GM21619 (cell line): ENCODE measurements around the gene TMC8.
"Not testable (repeated sequence)": the region's sequence is repeated elsewhere in the genome, so short reads cannot be mapped to it uniquely, and the experiment has no call there.

Experiments used
- ATAC-seq: cut with Tn5 transposase; IDR thresholded peaks from one replicate; pipeline ENCODE4 v1.9.1; 2021; ENCODE audit not compliant: unreplicated experiment

The TMC8 gene

DNA sequence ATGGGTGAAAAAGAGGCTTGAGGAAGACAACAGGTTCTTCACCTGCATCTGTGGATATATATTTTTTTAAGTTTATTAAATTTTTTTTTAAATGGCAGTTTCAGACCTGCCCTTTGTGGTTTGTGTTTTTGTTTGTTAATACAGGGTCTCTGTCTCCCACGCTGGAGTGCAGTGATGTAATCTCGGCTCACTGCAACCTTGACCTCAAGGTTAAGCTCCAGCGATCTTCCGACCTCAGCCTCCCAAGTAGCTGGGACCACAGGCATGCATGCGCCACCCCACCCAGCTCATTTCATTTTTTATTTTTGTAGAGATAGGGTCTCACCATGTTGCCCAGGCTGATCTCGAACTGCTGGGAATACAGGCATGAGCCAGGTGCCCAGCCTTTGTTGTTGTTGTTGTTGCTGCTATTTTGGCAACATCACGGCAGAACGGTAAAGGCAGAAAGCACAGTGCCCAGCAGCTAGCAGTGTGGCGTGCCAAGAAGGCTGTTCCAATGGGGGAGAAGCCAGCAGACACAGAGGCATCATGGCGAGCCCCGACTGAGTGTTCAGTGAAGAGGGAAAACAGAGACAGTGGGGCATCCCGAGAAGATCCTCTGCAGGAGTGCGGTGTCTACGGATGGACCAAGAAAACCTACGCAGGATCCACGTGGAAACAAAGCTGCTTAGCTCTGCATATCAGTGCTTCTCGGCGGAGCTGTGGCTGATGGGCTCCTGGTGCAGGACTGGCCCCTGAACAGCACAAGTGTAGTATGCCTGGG lies 21.7 kb upstream of the TMC8 start:
- ATAC-seq, result no peak

DNA sequence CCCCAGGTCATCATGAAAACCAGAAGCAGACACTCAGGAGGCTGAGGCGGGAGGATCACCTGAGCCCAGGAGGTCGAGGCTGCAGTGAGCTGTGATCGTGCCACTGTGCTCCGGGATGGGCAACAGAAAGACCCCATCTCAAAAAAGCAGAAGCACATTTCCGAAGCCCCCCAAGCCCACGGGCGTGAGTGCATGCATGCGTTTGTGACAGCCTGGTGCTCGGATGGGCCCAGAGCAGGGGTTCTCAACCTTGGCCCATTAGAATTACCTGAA lies 21.1 kb upstream of the TMC8 start:
- no peak for ATAC-seq

DNA sequence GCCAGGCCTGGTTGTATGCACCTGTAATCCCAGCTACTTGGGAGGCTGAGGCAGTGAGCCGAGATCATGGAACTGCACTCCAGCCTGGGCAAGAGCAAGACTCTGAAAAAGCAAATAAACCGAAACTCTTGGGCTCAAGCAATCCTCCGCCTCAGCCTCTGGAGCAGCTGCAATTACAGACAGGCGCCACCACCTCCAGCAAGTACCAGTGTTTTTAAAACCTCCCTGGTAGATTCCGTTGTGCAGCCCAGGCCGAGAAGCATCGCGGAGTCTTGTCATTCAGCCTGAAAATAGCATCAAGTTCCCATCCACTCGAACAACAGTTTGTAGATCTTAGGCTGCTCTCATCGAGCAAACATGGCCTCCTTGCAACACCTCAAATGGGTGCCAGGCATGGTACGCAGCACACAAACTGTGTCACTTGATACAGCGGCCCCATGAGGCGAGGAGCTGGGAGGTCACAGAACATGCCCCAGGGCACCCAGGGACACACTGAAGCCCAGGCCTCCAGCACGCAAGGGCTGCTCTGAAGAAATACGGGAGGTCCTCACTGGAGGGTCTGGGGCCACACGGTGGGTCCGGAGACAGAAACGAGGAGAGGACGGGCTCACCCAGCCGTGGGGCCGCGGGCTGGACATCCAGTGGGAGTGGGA lies 20.1 kb upstream of the TMC8 start:
- ATAC-seq, result no peak

DNA sequence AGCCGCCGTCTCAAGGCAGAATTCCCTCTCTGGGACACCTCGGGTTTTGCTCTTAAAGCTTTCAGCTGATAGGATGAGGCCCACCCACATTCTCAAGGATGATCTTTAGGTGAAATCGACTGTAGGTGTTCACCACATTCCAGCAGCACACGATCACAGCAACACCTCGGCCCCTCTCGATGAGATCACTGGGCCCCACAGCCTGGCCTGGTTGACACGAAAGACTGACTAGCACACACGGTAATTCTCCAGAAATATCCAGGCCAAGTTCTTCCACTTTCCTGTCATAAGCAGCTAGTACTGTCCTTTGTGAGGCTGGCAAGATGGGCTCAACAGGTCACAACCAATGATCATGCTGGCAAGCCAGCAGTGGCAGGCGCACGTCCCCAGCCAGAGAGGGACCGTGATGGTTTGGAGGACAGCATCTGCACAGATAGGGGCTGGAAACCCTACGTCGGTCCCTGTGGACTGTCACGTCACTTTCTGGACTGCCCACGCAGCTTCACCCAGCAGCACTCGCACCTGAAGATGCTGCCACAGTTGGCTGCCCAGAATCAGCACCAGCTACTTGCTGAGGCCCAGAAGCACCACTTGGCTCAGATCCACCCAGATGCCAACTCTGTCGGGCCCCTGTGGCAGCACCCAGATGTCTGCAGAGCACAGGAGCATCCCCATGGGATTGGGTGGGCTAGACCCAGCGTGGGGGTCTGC lies 19.4 kb upstream of the TMC8 start:
- ATAC-seq, result no peak

DNA sequence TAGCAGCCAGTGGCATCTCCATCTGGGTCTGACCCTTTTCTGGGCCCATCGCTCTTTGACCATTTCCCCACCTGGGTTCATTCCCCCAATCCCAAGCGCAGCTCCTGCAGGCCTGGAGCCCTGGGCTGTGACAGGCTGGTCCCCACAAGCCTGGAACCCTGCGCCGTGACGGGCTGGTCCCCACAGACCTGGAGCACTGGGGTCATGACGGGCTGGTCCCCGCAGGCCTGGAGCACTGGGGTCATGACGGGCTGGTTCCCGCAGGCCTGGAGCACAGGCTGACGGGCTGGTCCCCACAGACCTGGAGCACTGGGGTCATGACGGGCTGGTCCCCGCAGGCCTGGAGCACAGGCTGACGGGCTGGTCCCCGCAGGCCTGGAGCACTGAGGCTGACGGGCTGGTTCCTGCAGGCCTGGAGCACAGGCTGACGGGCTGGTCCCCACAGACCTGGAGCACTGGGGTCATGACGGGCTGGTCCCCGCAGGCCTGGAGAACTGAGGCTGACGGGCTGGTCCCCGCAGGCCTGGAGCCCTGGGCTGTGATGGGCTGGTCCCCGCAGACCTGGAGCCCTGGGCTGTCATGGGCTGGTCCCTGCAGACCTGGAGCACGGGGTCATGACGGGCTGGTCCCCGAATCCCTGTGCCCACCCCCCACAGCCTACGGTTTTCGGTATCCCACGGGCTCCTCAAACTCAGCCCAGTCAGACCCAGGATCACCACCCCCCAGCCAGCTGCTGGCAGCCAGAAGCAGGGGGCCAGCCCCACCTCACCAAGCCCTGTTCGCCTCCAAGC lies 18.6 kb upstream of the TMC8 start:
- no peak for ATAC-seq

DNA sequence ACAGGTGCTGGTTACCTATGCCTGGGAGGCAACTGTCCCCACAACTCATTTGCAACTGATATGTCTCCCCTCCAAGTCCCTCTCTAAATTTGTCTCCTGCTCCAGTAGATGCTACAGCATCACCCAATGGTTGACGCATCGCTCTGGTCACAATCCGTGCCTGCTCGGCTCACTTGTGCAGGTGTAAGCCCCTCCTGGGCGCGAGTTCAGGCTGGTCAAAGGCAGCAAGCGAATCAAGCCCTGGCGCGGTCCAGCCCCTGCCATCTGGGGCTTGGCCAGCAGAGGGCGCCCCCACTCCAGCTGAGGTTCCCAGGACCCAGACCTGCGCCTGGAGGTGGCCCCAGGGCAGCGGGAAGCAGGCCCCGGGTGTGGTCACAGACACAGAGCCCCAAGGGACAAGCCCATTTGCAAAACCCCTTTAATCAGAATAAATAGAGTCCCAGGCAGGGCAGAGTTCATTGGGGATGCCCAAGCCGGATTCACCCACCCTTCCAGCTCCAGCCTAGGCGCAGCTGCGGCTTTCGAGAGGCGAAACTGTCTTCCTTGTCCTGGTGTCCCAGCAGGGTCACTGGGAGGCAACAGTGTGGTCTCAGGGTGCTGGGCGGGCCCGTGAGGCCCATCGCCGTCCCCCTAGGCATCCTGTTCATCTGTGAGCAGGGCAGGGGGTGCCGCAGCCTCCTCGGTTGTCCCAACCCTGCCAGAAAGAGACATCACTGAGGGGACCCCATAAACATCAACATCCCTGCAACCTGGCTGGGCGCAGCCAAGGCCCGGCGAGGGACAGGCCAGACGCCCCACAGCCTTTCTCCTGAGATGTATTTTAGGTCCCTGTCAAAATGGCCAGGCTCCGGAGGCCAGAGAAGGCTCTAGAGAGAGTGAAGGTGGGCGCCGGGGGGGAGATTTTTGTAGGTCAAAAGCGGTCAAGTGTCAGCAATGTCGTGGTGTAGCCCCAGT lies 17.8 kb upstream of the TMC8 start:
- ATAC-seq, result no peak

DNA sequence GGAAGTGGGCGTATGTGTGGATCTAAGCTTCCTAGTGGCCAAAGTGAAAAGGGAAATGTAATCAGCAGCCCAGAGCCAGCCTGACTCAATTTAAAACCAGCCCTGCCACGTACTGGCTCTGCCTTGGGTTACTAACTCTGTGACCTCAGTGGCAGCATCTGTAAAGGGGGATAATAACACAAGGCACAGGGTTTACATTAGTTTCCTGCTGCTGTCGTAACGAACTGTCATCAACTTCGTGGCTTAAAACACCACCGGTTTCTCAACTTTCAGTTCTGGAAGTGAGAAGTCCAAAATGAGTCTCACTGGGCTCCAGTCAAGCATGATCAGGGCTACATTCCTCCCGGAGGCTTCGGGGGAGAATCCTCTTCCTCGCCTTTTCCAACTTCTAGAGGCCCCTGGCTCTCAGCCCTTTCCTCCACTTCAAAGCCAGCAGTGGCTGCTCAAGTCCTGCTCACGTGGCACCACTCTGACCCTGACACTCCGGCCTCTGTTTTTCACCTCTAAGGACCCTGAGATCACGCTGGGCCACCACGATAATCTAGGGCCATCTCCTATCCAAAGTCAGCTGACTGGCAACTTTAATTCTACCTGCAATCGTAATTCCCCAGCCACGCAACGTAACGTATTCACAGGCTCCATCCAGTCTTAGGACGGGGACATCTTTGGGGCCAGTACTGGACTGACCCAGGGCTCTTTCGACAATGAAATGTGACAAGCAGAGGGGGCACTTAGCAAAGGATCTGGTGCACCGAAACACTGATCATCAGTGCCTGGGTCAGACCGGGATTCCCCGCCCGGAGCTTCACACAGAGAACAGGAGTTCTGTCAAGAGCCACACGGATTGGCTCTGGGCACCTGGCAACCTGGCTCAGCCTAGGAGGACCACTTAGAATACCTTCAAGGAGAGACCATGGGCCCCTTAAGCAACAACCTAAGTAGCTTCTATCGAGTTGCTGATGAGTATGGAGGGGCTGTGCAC lies 16.5 kb upstream of the TMC8 start:
- ATAC-seq, result no peak

DNA sequence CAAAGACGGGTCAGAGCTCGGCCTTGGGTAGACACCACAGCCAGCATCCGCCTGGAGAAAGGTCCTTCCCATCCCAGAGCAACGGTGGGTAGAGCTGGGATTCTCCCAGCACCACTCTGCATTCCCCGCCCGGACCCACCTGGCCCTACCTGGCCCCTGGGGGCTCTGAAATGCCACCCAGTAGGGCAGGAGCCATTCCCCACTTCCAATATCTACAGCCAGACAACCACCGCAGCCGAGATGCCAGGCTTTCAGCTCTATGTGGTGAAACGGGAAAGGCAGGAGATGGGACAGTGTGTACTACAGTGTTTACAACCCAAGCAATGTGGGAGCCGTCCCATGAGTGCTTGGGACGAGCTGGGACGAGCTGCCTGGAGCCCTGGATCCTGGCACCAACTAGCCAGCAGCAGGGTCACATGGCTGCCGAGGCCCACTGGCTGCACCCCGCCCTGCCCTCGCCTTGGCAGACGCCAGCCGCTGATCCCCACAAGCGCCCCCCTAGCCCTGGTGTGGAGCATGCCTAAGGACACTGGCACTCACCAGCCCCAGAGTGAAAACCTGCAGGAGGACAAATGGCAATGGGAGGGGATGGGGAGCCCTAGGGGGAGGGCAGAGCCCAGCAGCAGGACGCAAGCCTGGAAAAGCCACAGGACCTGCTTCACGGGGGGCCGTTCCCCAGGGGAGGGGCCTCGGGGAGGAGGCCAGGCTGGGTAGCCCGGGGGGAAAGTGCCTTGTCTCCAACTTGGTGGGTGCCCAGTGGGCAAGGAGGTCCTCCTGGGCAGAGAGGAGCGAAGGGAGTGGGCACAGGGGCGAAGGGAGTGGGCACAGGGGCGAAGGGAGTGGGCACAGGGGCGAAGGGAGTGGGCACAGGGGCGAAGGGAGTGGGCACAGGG lies 15.5 kb upstream of the TMC8 start:
- ATAC-seq, result no peak

DNA sequence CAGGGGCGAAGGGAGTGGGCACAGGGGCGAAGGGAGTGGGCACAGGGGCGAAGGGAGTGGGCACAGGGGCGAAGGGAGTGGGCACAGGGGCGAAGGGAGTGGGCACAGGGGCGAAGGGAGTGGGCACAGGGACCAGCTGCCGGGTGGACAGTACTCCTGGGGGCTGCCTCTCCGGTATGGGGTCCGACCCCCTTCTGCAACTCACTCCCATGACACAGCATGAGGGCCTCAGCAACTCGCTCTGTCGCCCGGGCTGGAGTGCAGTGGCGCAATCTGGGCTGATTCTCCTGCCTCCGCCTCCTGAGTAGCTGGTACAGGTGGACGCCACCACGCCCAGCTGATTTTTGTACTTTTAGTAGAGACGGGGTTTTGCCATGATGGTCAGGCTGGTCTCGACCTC lies 14.8 kb upstream of the TMC8 start:
- not testable (repeated sequence) for ATAC-seq

DNA sequence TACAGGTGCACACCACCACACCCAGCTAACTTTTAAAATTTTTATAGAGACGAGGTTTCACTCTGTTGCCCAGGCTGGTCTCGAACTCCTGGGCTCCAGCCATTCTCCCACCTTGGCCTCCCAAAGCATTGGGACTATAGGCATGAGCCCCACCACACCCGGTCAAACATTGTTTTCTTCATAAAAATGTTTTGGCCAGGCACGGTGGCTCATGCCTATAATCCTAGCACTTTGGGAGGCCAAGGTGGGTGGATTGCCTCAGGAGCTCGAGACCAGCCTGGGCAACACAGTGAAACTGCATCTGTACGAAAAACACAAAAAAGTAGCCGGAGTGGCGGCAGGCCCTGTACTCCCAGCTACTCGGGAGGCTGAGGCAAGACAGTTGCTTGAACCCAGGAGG lies 14.2 kb upstream of the TMC8 start:
- no peak for ATAC-seq

DNA sequence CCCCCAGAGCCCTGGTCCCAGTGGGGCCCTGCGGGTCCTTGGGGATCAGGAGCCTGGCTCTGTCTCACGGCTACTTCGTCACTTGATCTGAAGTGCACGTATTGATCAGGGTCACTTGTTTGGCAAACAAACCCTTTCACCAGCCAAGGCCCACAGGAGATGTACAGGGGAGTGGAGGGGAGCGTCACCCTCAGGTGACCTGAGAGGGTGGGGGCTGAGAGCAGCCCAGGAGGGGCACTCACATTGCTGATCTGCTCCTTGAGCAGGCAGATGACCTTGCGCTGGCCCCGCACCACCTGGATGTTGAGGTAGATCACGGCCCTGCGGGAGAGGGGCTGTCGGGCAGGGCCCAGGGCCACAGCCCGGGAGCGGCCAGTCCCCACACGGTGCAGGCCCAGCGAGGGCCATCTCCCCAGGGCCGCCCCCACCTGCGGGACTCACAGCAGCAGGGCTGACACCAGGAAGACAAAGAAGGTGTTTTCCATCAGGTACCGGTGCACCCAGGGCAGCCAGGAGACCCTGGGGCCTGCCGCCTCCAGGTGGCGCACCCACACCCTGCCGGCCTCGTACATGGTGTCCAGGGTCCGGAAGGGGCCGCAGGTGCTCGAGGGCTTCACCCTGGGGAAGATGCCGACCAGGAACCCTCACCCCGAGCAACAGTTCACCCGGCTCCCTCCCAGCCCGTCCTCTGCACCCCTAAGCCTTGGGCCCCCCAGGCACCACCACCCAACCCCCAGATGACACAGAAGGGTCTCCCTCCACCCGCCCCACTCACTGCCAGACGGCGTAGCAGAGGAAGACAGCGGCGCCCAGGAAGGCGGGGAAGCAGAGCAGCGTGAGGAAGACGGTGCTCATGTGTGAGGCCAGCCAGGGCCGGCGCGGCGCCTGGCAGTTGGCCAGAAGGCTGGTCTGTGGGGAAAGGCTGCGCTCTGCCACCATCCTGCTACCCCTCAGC lies 13.3 kb upstream of the TMC8 start:
- no peak for ATAC-seq

DNA sequence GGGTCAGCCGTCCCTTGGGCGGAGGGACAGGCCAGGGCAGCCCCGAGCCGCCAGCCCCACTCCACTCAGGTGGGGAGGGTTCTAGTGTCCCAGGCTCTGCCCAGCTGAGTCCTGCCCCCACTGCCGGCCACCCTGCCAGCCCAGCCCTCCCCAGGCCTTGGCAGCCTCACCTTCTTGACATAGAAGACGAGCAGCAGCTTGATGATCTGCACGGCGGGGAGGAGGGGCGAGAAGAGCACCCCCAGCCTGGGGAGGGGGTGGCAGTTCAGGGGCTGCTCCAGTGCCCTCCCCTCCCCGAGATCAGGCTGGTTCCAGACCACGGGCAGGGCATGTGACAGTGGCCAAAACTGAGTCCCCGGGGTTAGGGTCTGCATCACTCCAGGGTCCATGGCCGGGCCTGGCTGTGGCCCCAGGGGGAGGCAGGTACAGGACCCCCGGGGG lies 11.8 kb upstream of the TMC8 start:
- no peak for ATAC-seq

DNA sequence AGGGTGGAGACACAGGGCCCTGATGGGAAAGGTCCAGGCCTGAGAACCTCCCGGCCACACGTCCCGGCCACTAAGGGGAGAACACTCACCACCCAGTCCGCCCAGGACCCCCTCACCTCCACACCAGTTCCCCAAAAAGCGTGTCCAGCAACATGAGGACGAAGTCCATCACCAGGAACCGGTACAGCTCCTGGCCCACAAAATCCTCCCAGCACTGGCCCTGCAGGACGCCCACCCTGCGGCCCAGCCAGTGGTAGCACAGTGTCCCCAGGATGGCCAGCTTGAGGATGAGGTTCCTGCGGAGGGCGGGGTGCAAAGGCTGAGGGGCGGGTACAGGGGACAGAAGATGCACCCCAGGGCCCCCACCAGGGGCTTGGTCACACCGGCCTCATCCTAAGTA lies 10.0 kb upstream of the TMC8 start:
- no peak for ATAC-seq

DNA sequence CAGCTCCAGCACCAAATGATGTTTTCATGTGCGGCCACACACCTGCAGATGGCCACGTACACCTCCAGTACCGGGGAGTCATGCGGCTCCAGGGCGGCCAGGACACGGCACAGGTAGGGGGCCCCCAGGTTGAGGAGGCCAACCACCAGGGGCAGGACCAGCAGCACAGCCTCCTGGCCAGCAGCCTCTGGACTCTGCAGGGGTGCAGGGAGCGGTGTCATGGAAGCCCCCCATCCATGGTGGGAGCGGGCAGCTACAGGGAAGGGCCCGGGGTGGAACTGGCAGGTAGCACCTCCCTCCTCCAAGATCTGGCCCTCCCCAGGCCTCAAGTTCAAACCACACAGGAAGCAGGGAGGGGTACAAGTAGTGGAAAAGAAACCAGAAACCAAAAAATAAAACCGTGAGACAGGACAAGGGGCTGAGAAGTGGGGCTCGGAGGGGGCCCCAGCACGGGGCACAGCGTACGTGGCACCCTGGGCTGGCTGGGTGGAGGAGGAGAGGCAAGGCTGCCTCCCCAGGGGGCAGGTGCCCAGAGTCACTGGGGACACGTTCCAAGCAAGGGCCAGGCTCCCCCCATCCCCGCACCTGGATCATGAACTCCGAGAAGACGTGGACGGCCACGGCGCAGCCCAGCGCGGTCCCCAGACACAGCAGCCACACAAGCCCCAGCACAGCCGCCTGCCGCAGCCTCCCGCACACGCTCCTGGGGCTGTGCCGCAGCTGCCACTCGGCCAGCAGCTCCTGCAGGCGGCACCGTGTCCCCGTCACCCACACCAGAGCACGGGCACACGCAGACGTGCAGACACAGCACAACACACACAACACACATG lies 9.4 kb upstream of the TMC8 start:
- ATAC-seq, result no peak

DNA sequence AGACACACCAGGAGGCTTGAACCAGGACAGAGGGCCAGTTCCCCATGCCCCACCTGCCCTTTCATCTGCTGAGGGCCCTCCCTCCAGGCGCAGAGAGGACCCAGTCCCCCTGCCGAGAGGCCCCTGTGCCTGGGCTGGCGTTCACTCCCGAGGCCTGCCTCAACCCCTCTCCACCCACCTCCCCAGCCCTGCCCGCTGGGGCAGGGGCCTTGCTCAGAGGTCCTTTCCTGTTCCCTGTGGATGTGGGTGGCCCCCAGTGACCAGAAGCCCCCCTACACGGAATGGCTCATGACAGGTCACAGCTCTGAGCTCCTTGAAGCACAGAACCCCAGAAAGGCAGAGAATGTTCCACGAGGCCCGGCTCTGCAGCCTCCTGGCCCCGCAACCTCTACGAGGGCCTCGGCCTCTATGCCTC lies 8.8 kb upstream of the TMC8 start:
- no peak for ATAC-seq

DNA sequence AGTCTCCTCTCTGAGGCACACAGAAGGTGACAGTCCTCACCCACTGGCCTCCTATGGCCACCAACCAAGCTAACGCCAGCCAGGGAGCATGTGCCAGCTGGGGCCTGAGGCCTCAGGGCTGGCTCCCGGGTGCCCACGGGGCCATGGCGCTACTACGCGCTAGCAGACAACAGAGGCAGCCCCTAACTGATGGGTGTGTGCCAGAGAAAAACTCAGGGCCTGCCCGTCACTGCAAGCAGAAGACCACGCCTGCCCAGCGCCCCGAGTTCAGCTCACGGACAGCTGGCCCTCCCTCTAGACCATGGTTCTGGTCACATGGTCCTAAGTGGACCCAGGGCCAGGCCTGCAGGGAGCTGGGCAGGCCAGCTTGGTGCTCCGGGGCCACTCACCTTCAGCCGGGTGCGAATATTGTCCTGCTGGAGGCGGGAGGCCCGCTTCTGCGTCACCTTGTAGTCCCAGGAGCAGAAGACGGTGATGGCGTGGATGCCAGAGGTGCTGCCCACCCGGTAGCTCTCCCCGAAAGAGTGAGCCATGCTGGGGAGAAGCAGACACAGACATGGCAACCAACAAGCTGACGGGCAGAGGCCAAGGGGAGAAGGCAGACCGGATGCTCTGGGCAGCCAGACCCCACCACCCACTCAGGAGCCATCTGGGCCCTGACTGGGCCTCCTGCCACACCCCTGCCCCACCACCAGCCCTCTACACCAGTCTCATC lies 8.2 kb upstream of the TMC8 start:
- no peak for ATAC-seq
